ENCODE data around the gene BEND6.

Gene BEND6

GRCh38 chr6:56959094-56959493, 4.2 kb downstream of the BEND6 start:
- in situ Hi-C loops (cut with HindIII; ENCODE audit: low sequenced_read_pairs) = no loop called here

GRCh38 chr6:56959938-56960337, 5.0 kb downstream of the BEND6 start:
- in situ Hi-C loops (cut with HindIII; ENCODE audit: low sequenced_read_pairs) = no loop called here
- TF ChIP-seq, protein P1, sequence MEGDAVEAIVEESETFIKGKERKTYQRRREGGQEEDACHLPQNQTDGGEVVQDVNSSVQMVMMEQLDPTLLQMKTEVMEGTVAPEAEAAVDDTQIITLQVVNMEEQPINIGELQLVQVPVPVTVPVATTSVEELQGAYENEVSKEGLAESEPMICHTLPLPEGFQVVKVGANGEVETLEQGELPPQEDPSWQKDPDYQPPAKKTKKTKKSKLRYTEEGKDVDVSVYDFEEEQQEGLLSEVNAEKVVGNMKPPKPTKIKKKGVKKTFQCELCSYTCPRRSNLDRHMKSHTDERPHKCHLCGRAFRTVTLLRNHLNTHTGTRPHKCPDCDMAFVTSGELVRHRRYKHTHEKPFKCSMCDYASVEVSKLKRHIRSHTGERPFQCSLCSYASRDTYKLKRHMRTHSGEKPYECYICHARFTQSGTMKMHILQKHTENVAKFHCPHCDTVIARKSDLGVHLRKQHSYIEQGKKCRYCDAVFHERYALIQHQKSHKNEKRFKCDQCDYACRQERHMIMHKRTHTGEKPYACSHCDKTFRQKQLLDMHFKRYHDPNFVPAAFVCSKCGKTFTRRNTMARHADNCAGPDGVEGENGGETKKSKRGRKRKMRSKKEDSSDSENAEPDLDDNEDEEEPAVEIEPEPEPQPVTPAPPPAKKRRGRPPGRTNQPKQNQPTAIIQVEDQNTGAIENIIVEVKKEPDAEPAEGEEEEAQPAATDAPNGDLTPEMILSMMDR (IDR thresholded peaks at IDR 0.05; ENCODE audit: low read depth, low read length, missing control alignments) = no peak
- DNase-seq (ENCODE audit: low read depth) = peak; percentile 54
- H3K4me3 ChIP-seq (ENCODE audit: low read depth, low read length) = no peak overlapping the region

More at GRCh38 chr6:56959094-56959493, 4.2 kb downstream of the BEND6 start:
- DNase-seq (ENCODE audit: low read depth) = no peak
- no peak overlapping the region for H3K4me3 ChIP-seq (ENCODE audit: low read depth, low read length)
- TF ChIP-seq, protein P1 (IDR thresholded peaks at IDR 0.05; ENCODE audit: low read depth, low read length, missing control alignments) = no peak

GRCh38 chr6:56961151-56961550, 6.2 kb downstream of the BEND6 start:
- TF ChIP-seq, protein P1 (IDR thresholded peaks at IDR 0.05; ENCODE audit: low read depth, low read length, missing control alignments) = peak; percentile 4
- DNase-seq (ENCODE audit: low read depth) = no peak
- no peak overlapping the region for H3K4me3 ChIP-seq (ENCODE audit: low read depth, low read length)
- in situ Hi-C loops (cut with HindIII; ENCODE audit: low sequenced_read_pairs) = no loop called here

- DNase-seq (ENCODE audit: low read depth) = no peak
- TF ChIP-seq, protein P1 (IDR thresholded peaks at IDR 0.05; ENCODE audit: low read depth, low read length, missing control alignments) = no peak
- no peak overlapping the region for H3K4me3 ChIP-seq (ENCODE audit: low read depth, low read length)
- in situ Hi-C loops (cut with HindIII; ENCODE audit: low sequenced_read_pairs) = no loop called here
Observed at GRCh38 chr6:56962441-56962840, 7.5 kb downstream of the BEND6 start.

- TF ChIP-seq, protein P1 (IDR thresholded peaks at IDR 0.05; ENCODE audit: low read depth, low read length, missing control alignments) = no peak
- no peak for DNase-seq (ENCODE audit: low read depth)
- H3K4me3 ChIP-seq (ENCODE audit: low read depth, low read length) = no peak overlapping the region
- in situ Hi-C loops (cut with HindIII; ENCODE audit: low sequenced_read_pairs) = no loop called here
Observed at GRCh38 chr6:56963043-56963442, 8.1 kb downstream of the BEND6 start.

GRCh38 chr6:56963793-56964192, 8.9 kb downstream of the BEND6 start:
- DNase-seq (ENCODE audit: low read depth) = no peak
- TF ChIP-seq, protein P1 (IDR thresholded peaks at IDR 0.05; ENCODE audit: low read depth, low read length, missing control alignments) = no peak
- H3K4me3 ChIP-seq (ENCODE audit: low read depth, low read length) = no peak overlapping the region
- in situ Hi-C loops (cut with HindIII; ENCODE audit: low sequenced_read_pairs) = no loop called here

DNA sequence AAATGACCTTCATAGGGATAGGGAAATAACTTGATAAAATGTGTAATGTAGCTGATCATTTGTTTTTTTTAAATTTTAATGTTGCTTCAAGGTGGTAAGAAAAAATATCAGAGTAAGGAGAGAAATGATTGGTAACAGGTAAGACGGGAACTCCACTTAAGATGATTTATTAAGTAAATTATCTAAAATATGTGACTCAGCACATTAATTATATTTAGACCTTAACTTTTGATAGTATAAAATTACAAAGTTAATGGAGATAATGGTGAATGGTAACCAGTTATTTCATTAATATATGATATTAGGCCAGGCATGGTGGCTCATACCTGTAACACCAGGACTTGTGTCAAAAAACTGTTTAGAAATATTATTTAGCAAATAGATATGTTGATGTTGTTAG, 10.2 kb downstream of the BEND6 start:
- TF ChIP-seq, protein P1 (IDR thresholded peaks at IDR 0.05; ENCODE audit: low read depth, low read length, missing control alignments) = no peak
- DNase-seq (ENCODE audit: low read depth) = no peak
- in situ Hi-C loops (cut with HindIII; ENCODE audit: low sequenced_read_pairs) = no loop called here
- no peak overlapping the region for H3K4me3 ChIP-seq (ENCODE audit: low read depth, low read length)

Data from astrocyte of the cerebellum (primary cell).